NCI-H2171 treated with DMSO at 0.1 percent for 48 hours (cell line): ENCODE data around the gene KIAA1328.

Experiments
- DNase-seq: peaks from one replicate; lab custom pipeline; 2025; lab: John Stamatoyannopoulos, UW

Gene KIAA1328

GRCh38 chr18:37156330-37156942 is 327.5 kb downstream of the KIAA1328 start:
- DNase-seq: no peak

GRCh38 chr18:37160038-37160820 is 331.3 kb downstream of the KIAA1328 start:
- DNase-seq: no peak

- DNase-seq: no peak
Measured at GRCh38 chr18:37161491-37161890, 332.6 kb downstream of the KIAA1328 start.

- DNase-seq: no peak
Measured at GRCh38 chr18:37162551-37162950, 333.6 kb downstream of the KIAA1328 start.

GRCh38 chr18:37163119-37163518 is 334.2 kb downstream of the KIAA1328 start:
- DNase-seq: no peak

GRCh38 chr18:37166491-37166890 is 337.6 kb downstream of the KIAA1328 start:
- no peak for DNase-seq

- peak; percentile 7 for DNase-seq
Measured at GRCh38 chr18:37166966-37167365, 338.0 kb downstream of the KIAA1328 start.

GRCh38 chr18:37170984-37171383 is 342.1 kb downstream of the KIAA1328 start:
- no peak for DNase-seq

- no peak for DNase-seq
Measured at GRCh38 chr18:37173384-37173783, 344.5 kb downstream of the KIAA1328 start.

- no peak for DNase-seq
Measured at GRCh38 chr18:37175727-37176620, 347.0 kb downstream of the KIAA1328 start.

GRCh38 chr18:37176621-37176934 is 347.7 kb downstream of the KIAA1328 start:
- no peak for DNase-seq

- no peak for DNase-seq
Measured at GRCh38 chr18:37179384-37179783, 350.5 kb downstream of the KIAA1328 start.

GRCh38 chr18:37180086-37180485 is 351.2 kb downstream of the KIAA1328 start:
- DNase-seq: no peak

GRCh38 chr18:37182340-37183135 is 353.6 kb downstream of the KIAA1328 start:
- DNase-seq: no peak

- no peak for DNase-seq
Measured at GRCh38 chr18:37184209-37184868, 355.4 kb downstream of the KIAA1328 start.

- DNase-seq: no peak
Measured at GRCh38 chr18:37188016-37188791, 359.3 kb downstream of the KIAA1328 start.

- no peak for DNase-seq
Measured at GRCh38 chr18:37199741-37200140, 370.8 kb downstream of the KIAA1328 start.

GRCh38 chr18:37207343-37207742 is 378.4 kb downstream of the KIAA1328 start:
- DNase-seq: peak; percentile 32

- no peak for DNase-seq
Measured at GRCh38 chr18:37210781-37211180, 381.9 kb downstream of the KIAA1328 start.

GRCh38 chr18:37218022-37218590 is 389.2 kb downstream of the KIAA1328 start:
- no peak for DNase-seq
